ENCODE results near the gene GLT8D2.

DNA sequence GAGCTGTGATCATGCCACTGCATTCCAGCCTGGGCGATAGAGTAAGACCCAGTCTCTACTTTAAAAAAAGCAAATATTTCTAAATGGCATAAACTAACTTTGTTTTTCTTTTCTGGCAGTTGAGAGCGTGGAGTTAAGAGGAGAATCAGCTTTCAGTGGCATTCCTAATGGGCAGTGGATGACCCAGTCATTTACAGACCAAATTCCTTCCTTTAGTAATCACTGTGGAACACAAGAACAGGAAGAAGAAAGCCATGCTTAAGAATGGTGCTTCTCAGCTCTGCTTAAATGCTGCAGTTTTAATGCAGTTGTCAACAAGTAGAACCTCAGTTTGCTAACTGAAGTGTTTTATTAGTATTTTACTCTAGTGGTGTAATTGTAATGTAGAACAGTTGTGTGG, 63.2 kb downstream of the GLT8D2 start:
- TF ChIP-seq, protein P1, sequence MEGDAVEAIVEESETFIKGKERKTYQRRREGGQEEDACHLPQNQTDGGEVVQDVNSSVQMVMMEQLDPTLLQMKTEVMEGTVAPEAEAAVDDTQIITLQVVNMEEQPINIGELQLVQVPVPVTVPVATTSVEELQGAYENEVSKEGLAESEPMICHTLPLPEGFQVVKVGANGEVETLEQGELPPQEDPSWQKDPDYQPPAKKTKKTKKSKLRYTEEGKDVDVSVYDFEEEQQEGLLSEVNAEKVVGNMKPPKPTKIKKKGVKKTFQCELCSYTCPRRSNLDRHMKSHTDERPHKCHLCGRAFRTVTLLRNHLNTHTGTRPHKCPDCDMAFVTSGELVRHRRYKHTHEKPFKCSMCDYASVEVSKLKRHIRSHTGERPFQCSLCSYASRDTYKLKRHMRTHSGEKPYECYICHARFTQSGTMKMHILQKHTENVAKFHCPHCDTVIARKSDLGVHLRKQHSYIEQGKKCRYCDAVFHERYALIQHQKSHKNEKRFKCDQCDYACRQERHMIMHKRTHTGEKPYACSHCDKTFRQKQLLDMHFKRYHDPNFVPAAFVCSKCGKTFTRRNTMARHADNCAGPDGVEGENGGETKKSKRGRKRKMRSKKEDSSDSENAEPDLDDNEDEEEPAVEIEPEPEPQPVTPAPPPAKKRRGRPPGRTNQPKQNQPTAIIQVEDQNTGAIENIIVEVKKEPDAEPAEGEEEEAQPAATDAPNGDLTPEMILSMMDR (IDR thresholded peaks at IDR 0.05; ENCODE audit: poor library complexity) = no peak
- TF ChIP-seq EZH2phosphoT487 (IDR thresholded peaks at IDR 0.05; ENCODE audit: low read depth, severe bottlenecking, unreplicated experiment) = no peak
- TF ChIP-seq EZH2 (IDR thresholded peaks at IDR 0.05; ENCODE audit: borderline replicate concordance) = no peak
